K562 (cell line): Measurements from ENCODE around the gene NCAPG2. TPM values are rescaled to one million over a fixed set of nuclear protein-coding genes. Genes with fewer than 3 reads are reported as not detected.

ENCODE experiments used
- ATAC-seq: fragments of 200-7000 bp; cut with Tn5 transposase; 3 replicates; pipeline ENCODE4 v1.9.1; 2020; ENCODE audit warnings: moderate library complexity
- BruUV-seq: library from RNA; stranded (reverse); fragments of 400-500 nt; replicated peaks from 2 replicates; lab custom pipeline; 2021; lab: Mats Ljungman, UMichigan
- CTCF ChIA-PET: fragments of 300-600 bp; formaldehyde crosslinking; extraction: SDS; loops from one replicate; lab custom pipeline; 2021; ENCODE audit warnings: low intra/inter-chr PET ratio; lab: Yijun Ruan, JAX
- POLR2A ChIA-PET: fragments of 300-600, 350-650 bp; sonication (Branson Sonifier 250); formaldehyde crosslinking; extraction: SDS; loops from one replicate; lab custom pipeline; 2021; ENCODE audit warnings: antibody characterized with exemption, inconsistent platforms; lab: Yijun Ruan, JAX
- DNase-seq, 4 experiments: peaks; one replicate each; pipeline versions ENCODE4 v3.0.0 to v3.0.0-alpha.2; 2011 to 2018; ENCODE audit warnings: low spot score in 3 of 4, mixed read lengths in 3 of 4; ENCODE audit errors: extremely low read depth in 1 of 4
- FAIRE-seq: peaks from 2 replicates; lab custom pipeline; 2011; peaks lifted over from hg19 to GRCh38; lab: Jason Lieb, UNC
- H2AFZ ChIP-seq: 2 replicates; pipeline ENCODE4 v1.6.0; 2011; ENCODE audit warnings: low read depth, low read length, control low read depth, inconsistent platforms
- H3K27ac ChIP-seq: fragments of 200-600 bp; 3 replicates; pipeline ENCODE4 v1.8.0; 2011; ENCODE audit warnings: low read depth, mild to moderate bottlenecking, control low read depth, inconsistent platforms, low read length, moderate library complexity, mixed read lengths; ENCODE audit errors: extremely low read depth
- H3K27me3 ChIP-seq, 2 experiments: fragments of 300-600 bp in 1 of 2; 2 replicates in 1 of 2; 3 replicates in 1 of 2; pipeline versions ENCODE4 v1.6.0 to v1.8.0; 2011; ENCODE audit warnings: inconsistent platforms in 2 of 2, low read length in 2 of 2, mild to moderate bottlenecking in 1 of 2, mixed read lengths in 1 of 2, moderate library complexity in 1 of 2; ENCODE audit not compliant: control insufficient read depth in 2 of 2, insufficient read depth in 2 of 2
- H3K36me3 ChIP-seq: fragments of 300-600 bp; 3 replicates; pipeline ENCODE4 v1.8.0; 2011; ENCODE audit warnings: mild to moderate bottlenecking, low read length, inconsistent platforms; ENCODE audit not compliant: control insufficient read depth, insufficient read depth
- H3K4me1 ChIP-seq, 2 experiments: fragments of 200-600 bp in 1 of 2; replicated peaks in 1 of 2; 2 replicates in 1 of 2; 3 replicates in 1 of 2; pipeline versions ENCODE4 v1.5.1 to v1.8.0; 2011; ENCODE audit warnings: inconsistent platforms in 2 of 2, low read length in 2 of 2, mild to moderate bottlenecking in 1 of 2, mixed read lengths in 1 of 2, moderate library complexity in 1 of 2; ENCODE audit not compliant: control insufficient read depth in 2 of 2, insufficient read depth in 2 of 2
- H3K4me2 ChIP-seq: 2 replicates; pipeline ENCODE4 v1.6.1; 2011; ENCODE audit warnings: low read length, control low read depth, inconsistent platforms, mixed read lengths; ENCODE audit not compliant: insufficient read depth
- H3K4me3 ChIP-seq: fragments of 200-600 bp; sonication (generic), shearing (Covaris generic); 2 replicates; pipeline ENCODE4 v1.5.1; 2016; ENCODE audit warnings: control low read depth, inconsistent platforms
- H3K79me2 ChIP-seq: fragments of 200-600 bp; 3 replicates; pipeline ENCODE4 v1.8.0; 2011; ENCODE audit warnings: low read length, inconsistent platforms; ENCODE audit not compliant: control insufficient read depth, insufficient read depth
- H3K9ac ChIP-seq, 2 experiments: 2 replicates each; pipeline versions ENCODE4 v1.6.0 to v1.6.1; 2011; ENCODE audit warnings: low read depth in 2 of 2, low read length in 2 of 2, control low read depth in 1 of 2, inconsistent platforms in 1 of 2, mild to moderate bottlenecking in 1 of 2, mixed read lengths in 1 of 2; ENCODE audit not compliant: insufficient read depth in 1 of 2
- H3K9me1 ChIP-seq: one replicate; pipeline ENCODE4 v1.6.0; 2011; ENCODE audit warnings: inconsistent platforms, mild to moderate bottlenecking, low read length, moderate library complexity; ENCODE audit not compliant: control insufficient read depth, insufficient read depth
- H3K9me3 ChIP-seq: replicated peaks from 2 replicates; pipeline ENCODE4 v1.5.1; 2011; ENCODE audit warnings: low read depth, low read length, inconsistent platforms; ENCODE audit not compliant: control insufficient read depth, insufficient read depth
- H4K20me1 ChIP-seq: replicated peaks from 2 replicates; pipeline ENCODE4 v1.6.1; 2011; ENCODE audit warnings: low read length, inconsistent platforms, mixed read lengths; ENCODE audit not compliant: control insufficient read depth, insufficient read depth
- ATF4 ChIP-seq: fragments of 450-650 bp; formaldehyde crosslinking; IDR thresholded peaks from 2 replicates; pipeline ENCODE4 v1.4.0; 2022; ENCODE audit warnings: mild to moderate bottlenecking, moderate library complexity
- BRF1 ChIP-seq: IDR thresholded peaks from 3 replicates; pipeline ENCODE4 v1.6.1; 2011; ENCODE audit warnings: borderline replicate concordance, mild to moderate bottlenecking; ENCODE audit not compliant: insufficient read length; ENCODE audit errors: extremely low read depth
- ELK3 ChIP-seq: fragments of 450-650 bp; formaldehyde crosslinking; IDR thresholded peaks from 2 replicates; pipeline ENCODE4 v1.4.0; 2020; ENCODE audit warnings: mild to moderate bottlenecking
- EWSR1 ChIP-seq: fragments of 450-650 bp; IDR thresholded peaks from 2 replicates; pipeline ENCODE4 v1.6.1; 2018; ENCODE audit warnings: borderline replicate concordance, mild to moderate bottlenecking, low read depth, moderate library complexity; ENCODE audit not compliant: partially characterized antibody
- MXD1 ChIP-seq: fragments of 250-450 bp; sonication (Bioruptor Pico); IDR thresholded peaks from 2 replicates; pipeline ENCODE4 v1.8.0; 2021; ENCODE audit warnings: borderline replicate concordance, mild to moderate bottlenecking, moderate library complexity; ENCODE audit not compliant: poor library complexity, severe bottlenecking
- NR2C2 ChIP-seq, 2 experiments: fragments of 200-800 bp in 1 of 2; sonication (Bioruptor generic) in 1 of 2; sonication (generic) in 1 of 2; formaldehyde crosslinking in 1 of 2; IDR thresholded peaks; 2 replicates each; pipeline versions ENCODE4 v1.6.1 to v1.8.0; 2016 to 2022; ENCODE audit warnings: mild to moderate bottlenecking in 1 of 2, missing compliant biosample characterization in 1 of 2, missing genetic modification characterization in 1 of 2, missing genetic modification reagents in 1 of 2
- POLR2H ChIP-seq: IDR thresholded peaks from 2 replicates; pipeline ENCODE4 v1.6.1; 2016; ENCODE audit warnings: missing genetic modification characterization, low read depth, mild to moderate bottlenecking, control low read depth, missing compliant biosample characterization, moderate library complexity
- RB1 ChIP-seq: fragments of 450-650 bp; IDR thresholded peaks from 2 replicates; pipeline ENCODE4 v1.6.1; 2017; ENCODE audit warnings: low read depth, mild to moderate bottlenecking
- RBFOX2 ChIP-seq: fragments of 200-400 bp; formaldehyde crosslinking; IDR thresholded peaks from 2 replicates; pipeline ENCODE4 v1.6.1; 2017; ENCODE audit warnings: low read depth, mild to moderate bottlenecking, low read length, moderate library complexity
- RBM34 ChIP-seq: fragments of 200-400 bp; formaldehyde crosslinking; IDR thresholded peaks from 2 replicates; pipeline ENCODE4 v1.6.1; 2018; ENCODE audit warnings: low read length, borderline replicate concordance; ENCODE audit not compliant: insufficient read depth
- RNF2 ChIP-seq: sonication (generic); IDR thresholded peaks from 2 replicates; pipeline ENCODE4 v1.6.1; 2016
- USF1 ChIP-seq: sonication (generic); formaldehyde crosslinking; IDR thresholded peaks from 2 replicates; pipeline ENCODE4 v1.9.0; 2022; ENCODE audit warnings: mild to moderate bottlenecking, missing genetic modification reagents
- ZBTB8A ChIP-seq: fragments of 450-650 bp; IDR thresholded peaks from 2 replicates; pipeline ENCODE4 v1.6.1; 2018; ENCODE audit warnings: mild to moderate bottlenecking, moderate library complexity; ENCODE audit not compliant: partially characterized antibody
- ZKSCAN1 ChIP-seq: fragments of 150-350 bp; IDR thresholded peaks from 2 replicates; pipeline ENCODE4 v1.6.1; 2016; ENCODE audit warnings: low read depth, low read length
- ZNF121 ChIP-seq: sonication (generic); formaldehyde crosslinking; conservative IDR thresholded peaks from 2 replicates; pipeline ENCODE4 v1.8.0; 2022; ENCODE audit warnings: missing genetic modification reagents
- ZNF124 ChIP-seq: sonication (generic); formaldehyde crosslinking; IDR thresholded peaks from 2 replicates; pipeline ENCODE4 v1.8.1; 2022; ENCODE audit warnings: missing genetic modification reagents
- ZSCAN29 ChIP-seq: fragments of 450-650 bp; IDR thresholded peaks from 2 replicates; pipeline ENCODE4 v1.6.1; 2017
- WGBS: fragments of 100-300 bp; shearing (Covaris generic); methylation state at CpG from one replicate; pipeline ENCODE4 v1.1.6; 2016; ENCODE audit warnings: low coverage, mixed read lengths; ENCODE audit not compliant: insufficient coverage; ENCODE audit errors: missing lambda C conversion rate; 5-methylcytosine and 5-hydroxymethylcytosine counted together
- in situ Hi-C: fragments of 300-500 bp; cut with MboI; formaldehyde crosslinking; loops from 4 replicates; pipeline ENCODE4 v1.15.0; 2018; ENCODE audit warnings: inconsistent platforms, mixed read lengths
- intact Hi-C: fragments of 100-400 bp; cut with micrococcal nuclease; formaldehyde crosslinking; loops from 2 replicates; pipeline ENCODE4 v1.14.2; 2022
- polyA plus RNA-seq, 8 experiments: library from polyadenylated mRNA; depleted of rRNA in 4 of 8; stranded (reverse) in 5 of 8; unstranded in 3 of 8; fragments of >200 nt; fragmentation: Nextera tagmentation in 2 of 8; fragmentation: Illumina TruSeq in 1 of 8; extraction: Ambion mirVana in 2 of 8; extraction: Trizol in 1 of 8; gene quantifications; 2 replicates each; pipeline versions ENCODE4 v1.2.1 to v1.2.3, GENCODE V29; 2011 to 2014; ENCODE audit warnings: inconsistent platforms in 1 of 8, missing spikeins in 1 of 8
- total RNA-seq, 7 experiments: library from RNA; depleted of rRNA in 6 of 7; stranded (reverse); fragments of >200 nt in 6 of 7; fragmentation: Illumina TruSeq in 2 of 7; extraction: Trizol in 2 of 7; gene quantifications; 2 replicates each; pipeline versions ENCODE4 v1.2.1 to v1.2.3, GENCODE V29; 2011 to 2021; ENCODE audit warnings: low replicate concordance in 1 of 7
- TF ChIP-seq, protein P1 (sequence below): sonication (generic); formaldehyde crosslinking; IDR thresholded peaks from 2 replicates; pipeline ENCODE4 v1.8.0; 2022; ENCODE audit warnings: missing genetic modification reagents, mild to moderate bottlenecking, moderate library complexity, borderline replicate concordance

The NCAPG2 gene
- total and polyA plus RNA-seq, 9 of the 15 experiments (the other 6 are each of a cell fraction or from before 2014, with no cell fraction given), result 21.5 to 127 (median 86.1) TPM

- no peak overlapping the region for H3K9ac ChIP-seq
- H2AFZ ChIP-seq, result peak overlapping the region; percentile 80
- DNase-seq (peak in 2 of 4 experiments; percentile 41 to 68), FAIRE-seq (peak; percentile 81), ATAC-seq (peak; percentile 37)
- peaks cover 15 to 18% of the 10 kb centered on the region in 2 experiments for H3K4me1 ChIP-seq
- H3K9me1 ChIP-seq, result no peaks in the 10 kb centered on the region
- peak overlapping the region; percentile 28; the same call in 1 of the 2 replicates for H3K4me2 ChIP-seq
- 27% methylated on average over 7 of the region's 7 CpGs for WGBS
- no peaks in the 10 kb centered on the region for H3K36me3 ChIP-seq
- ChIA-PET CTCF (no interaction called here), POLR2A (interaction anchor here (0.6 kb wide), 2 partner anchors 31 to 404 kb away, joined by 3 to 6 read pairs; no protein-coding TSS in a partner anchor)
- no peaks in the 10 kb centered on the region for H3K27me3 ChIP-seq
- no peaks in the 10 kb centered on the region for H4K20me1 ChIP-seq
- no peak overlapping the region for H3K4me3 ChIP-seq
- in situ Hi-C loops, result no loop called here
- peaks cover 8% of the 10 kb centered on the region for H3K9me3 ChIP-seq
- no peaks in the 10 kb centered on the region for H3K79me2 ChIP-seq
- H3K27ac ChIP-seq, result peak overlapping the region; percentile 34; the same call in 2 of the 3 replicates
- no TSS peak for BruUV-seq
- intact Hi-C loops, result no loop called here
- TF ChIP-seq, protein P1, sequence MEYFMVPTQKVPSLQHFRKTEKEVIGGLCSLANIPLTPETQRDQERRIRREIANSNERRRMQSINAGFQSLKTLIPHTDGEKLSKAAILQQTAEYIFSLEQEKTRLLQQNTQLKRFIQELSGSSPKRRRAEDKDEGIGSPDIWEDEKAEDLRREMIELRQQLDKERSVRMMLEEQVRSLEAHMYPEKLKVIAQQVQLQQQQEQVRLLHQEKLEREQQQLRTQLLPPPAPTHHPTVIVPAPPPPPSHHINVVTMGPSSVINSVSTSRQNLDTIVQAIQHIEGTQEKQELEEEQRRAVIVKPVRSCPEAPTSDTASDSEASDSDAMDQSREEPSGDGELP (CRISPR knock-in tag), result 0 out of 2 replicates have a peak, but pooled peaks have one; percentile 16
- TF ChIP-seq USF1 (peak; percentile 57; the same call in 1 of the 2 replicates), EWSR1 (no peak), POLR2H (tag) (no peak), ELK3 (CRISPR knock-in tag) (no peak), ZNF124 (CRISPR knock-in tag) (no peak), NR2C2 (CRISPR knock-in tag; IDR thresholded peaks at IDR 0.05) (no peak), NR2C2 (tag; IDR thresholded peaks at IDR 0.05) (peak; percentile 65; the same call in 1 of the 2 replicates), ZKSCAN1 (peak; percentile 28; the same call in 1 of the 2 replicates), ZNF121 (CRISPR knock-in tag) (no peak), RNF2 (peak; percentile 65; the same call in 1 of the 2 replicates), ZSCAN29 (no peak), ATF4 (CRISPR knock-in tag) (no peak), ZBTB8A (no peak), BRF1 (no peak), RB1 (no peak), RBFOX2 (no peak), MXD1 (CRISPR knock-in tag) (no peak), RBM34 (no peak)
Measured at GRCh38 chr7:158710651-158711102, 6.1 kb upstream of the NCAPG2 start.
